ENCODE data around the gene GNG3. TPM values are rescaled to one million over a fixed set of nuclear protein-coding genes. Genes with fewer than 3 reads are reported as not detected.

Gene GNG3
- total RNA-seq, 1 donor from 2014 or later = not detected

DNA sequence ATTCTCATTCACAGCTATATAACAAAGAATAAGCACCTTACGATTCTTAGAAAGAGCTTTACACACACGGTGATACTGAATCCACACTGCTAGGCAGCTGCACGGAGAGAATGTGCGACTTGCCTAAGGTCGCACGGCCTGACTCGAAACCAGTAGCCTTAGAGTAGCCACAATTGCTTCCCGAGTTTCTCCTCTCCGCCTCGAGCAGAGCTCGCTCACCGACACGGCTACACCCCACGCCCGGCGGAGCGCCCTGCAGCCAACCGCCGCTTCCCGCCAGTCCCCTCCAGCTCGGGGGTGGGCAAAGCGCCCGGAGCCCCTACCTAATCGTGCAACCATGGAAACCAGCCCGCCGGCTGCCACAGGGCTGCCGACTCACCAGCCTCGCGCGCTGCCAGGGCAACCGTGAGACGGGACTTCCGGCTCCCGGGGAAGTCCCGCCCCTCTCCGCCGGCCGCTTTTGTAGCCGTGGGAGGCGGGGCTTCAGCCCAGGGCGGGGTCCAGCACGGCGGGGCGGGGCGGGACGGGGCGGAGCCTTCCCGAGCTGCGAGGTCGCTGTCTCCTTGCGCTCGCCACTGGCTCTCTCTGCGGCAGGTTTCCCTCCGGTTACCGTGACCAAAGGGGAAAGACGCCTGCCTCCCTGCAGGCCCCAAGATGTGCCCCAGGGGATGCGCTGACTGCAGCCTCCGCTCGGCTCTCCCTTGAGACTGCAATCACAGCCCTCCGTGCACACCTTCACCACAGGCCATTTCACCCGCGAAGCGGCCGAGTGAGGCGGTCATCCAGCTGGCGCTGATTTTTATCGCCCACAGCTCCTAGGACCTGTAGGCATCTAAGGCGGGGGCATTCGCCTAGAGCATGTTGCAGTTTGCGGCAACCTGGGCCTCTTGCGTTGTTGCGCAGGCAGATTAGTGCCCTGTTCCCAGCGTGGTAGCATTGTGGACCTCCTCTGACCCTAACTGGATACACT is 1.3 kb upstream of the GNG3 start:
- DNase-seq = peak; percentile 97
- no peaks in the 10 kb centered on the region for H3K9me3 ChIP-seq
- intact Hi-C loops (cut with DNase I) = no loop called here
- TF ChIP-seq, protein P1, sequence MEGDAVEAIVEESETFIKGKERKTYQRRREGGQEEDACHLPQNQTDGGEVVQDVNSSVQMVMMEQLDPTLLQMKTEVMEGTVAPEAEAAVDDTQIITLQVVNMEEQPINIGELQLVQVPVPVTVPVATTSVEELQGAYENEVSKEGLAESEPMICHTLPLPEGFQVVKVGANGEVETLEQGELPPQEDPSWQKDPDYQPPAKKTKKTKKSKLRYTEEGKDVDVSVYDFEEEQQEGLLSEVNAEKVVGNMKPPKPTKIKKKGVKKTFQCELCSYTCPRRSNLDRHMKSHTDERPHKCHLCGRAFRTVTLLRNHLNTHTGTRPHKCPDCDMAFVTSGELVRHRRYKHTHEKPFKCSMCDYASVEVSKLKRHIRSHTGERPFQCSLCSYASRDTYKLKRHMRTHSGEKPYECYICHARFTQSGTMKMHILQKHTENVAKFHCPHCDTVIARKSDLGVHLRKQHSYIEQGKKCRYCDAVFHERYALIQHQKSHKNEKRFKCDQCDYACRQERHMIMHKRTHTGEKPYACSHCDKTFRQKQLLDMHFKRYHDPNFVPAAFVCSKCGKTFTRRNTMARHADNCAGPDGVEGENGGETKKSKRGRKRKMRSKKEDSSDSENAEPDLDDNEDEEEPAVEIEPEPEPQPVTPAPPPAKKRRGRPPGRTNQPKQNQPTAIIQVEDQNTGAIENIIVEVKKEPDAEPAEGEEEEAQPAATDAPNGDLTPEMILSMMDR (IDR thresholded peaks at IDR 0.05) = no peak
- peaks cover 14% of the 10 kb centered on the region for H3K36me3 ChIP-seq
- H3K4me3 ChIP-seq = peak overlapping the region; percentile 90
- H3K27ac ChIP-seq = peak overlapping the region; percentile 91
- ATAC-seq = peak; percentile 93
- H3K4me1 ChIP-seq = peaks cover 35% of the 10 kb centered on the region
- H3K27me3 ChIP-seq (ENCODE audit: low read depth) = no peaks in the 10 kb centered on the region

DNA sequence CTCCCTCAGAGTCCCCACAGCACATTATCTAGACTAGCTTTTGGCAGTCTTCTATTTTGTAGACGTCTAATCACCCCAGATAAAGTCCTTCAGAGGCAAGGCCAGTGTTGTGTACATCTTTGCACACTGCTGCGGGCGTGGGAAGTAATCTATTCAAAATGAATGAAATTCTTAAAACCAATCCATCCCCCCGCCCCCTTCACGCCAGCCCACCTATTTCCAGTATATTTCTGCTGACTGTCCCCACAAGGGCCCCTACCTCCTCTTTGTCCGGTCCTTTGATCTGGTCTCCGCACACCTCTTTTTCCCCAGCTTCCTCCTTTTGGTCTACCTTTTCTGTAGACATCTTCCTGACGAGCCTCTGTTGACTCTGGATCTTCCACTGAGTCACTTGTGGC is 627 bp upstream of the GNG3 start:
- TF ChIP-seq, protein P1 (IDR thresholded peaks at IDR 0.05) = no peak
- DNase-seq (no peak), ATAC-seq (no peak)
- H3K36me3 ChIP-seq = peaks cover 15% of the 10 kb centered on the region
- H3K4me1 ChIP-seq = peaks cover 35% of the 10 kb centered on the region
- H3K27ac ChIP-seq = peak overlapping the region; percentile 91
- H3K4me3 ChIP-seq = peak overlapping the region; percentile 90
- intact Hi-C loops (cut with DNase I) = no loop called here
- H3K9me3 ChIP-seq = no peaks in the 10 kb centered on the region
- H3K27me3 ChIP-seq (ENCODE audit: low read depth) = no peaks in the 10 kb centered on the region

DNA sequence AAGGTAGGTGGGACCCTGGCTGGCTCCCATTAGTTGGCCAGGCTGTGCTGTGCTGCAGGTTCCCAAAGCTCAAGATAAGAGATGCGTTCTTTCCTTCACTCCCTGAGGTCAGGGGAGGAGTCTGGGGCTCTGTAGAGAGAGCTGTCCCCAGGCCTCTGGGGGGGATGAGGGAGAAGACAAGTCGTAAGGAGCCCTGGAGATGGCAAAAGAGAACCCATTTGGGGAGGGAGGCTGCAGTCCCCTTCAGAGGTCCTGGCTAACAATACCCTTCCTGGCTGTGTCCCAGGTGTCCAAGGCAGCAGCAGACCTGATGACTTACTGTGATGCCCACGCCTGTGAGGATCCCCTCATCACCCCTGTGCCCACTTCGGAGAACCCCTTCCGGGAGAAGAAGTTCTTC is 916 bp downstream of the GNG3 start:
- Histone ChIP-seq H3K4me1 (peaks cover 45% of the 10 kb centered on the region), H3K27me3 (ENCODE audit: low read depth) (no peaks in the 10 kb centered on the region), H3K9me3 (no peaks in the 10 kb centered on the region), H3K36me3 (peaks cover 31% of the 10 kb centered on the region), H3K4me3 (peak overlapping the region; percentile 61), H3K27ac (peak overlapping the region; percentile 95)
- TF ChIP-seq, protein P1 (IDR thresholded peaks at IDR 0.05) = no peak
- ATAC-seq (no peak), DNase-seq (no peak)
- intact Hi-C loops (cut with DNase I) = no loop called here

DNA sequence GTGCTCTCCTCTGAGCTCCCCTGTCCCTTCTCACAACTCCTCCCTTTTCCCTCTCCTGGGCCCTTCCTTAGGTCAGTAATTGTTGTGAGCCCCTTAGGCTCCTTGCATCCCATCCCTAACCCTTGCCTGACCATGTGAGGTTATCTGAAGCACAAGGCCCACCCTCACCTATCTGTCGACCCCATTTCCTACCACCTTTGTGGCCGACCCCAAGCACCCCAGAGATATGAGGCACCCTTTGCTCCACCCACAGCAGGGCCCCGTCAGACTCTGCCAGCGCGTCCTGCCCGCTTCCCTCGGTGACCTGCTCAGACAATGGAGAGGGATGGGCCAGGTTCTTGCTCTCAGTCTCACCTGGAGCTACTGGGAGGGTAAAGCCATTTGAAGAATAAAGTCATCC is 1.3 kb downstream of the GNG3 start:
- TF ChIP-seq, protein P1 (IDR thresholded peaks at IDR 0.05) = no peak
- DNase-seq = no peak
- peak overlapping the region; percentile 61 for H3K4me3 ChIP-seq
- peak overlapping the region; percentile 95 for H3K27ac ChIP-seq
- ATAC-seq = peak; percentile 1 to 7
- H3K9me3 ChIP-seq = no peaks in the 10 kb centered on the region
- intact Hi-C loops (cut with DNase I) = no loop called here
- peaks cover 35% of the 10 kb centered on the region for H3K36me3 ChIP-seq
- H3K27me3 ChIP-seq (ENCODE audit: low read depth) = no peaks in the 10 kb centered on the region
- H3K4me1 ChIP-seq = peaks cover 46% of the 10 kb centered on the region

DNA sequence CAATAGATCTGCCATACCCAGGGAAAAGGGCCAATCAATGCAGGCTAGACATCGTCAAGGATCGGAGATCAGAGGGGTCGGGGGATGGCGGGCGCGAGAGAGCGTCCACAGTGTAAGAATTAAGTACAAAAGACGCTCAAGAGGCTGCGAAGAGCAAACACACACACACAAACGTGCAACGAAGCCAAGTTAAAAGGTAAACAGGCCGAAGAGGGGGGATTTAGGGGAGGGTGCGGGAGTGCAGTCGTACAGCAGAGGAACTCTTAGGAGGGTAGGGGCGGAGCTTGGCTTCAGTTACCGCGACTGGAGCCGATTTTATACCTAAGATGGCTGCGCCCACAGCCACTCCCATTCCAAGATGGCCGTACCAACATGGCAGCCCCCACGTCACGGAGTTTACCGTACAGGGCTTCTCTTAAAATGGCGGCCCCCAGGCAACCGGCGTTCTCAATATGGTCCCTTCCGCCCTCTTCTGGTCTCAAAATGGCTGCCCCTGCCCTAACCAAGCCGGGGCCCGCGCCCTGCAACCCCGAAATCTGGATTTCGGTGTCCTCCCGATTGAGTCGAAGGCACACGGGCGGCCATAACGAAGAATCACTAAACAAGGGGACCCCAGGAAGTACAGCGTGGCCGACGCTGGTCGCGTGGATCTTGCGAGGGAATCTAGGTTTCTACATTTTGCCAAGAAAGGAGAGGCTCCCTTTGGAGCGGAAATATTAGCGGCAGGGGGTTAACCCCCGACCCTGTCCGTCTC is 1.9 kb downstream of the GNG3 start:
- Histone ChIP-seq H3K4me1 (peaks cover 46% of the 10 kb centered on the region), H3K4me3 (peak overlapping the region; percentile 61), H3K27me3 (ENCODE audit: low read depth) (no peaks in the 10 kb centered on the region), H3K36me3 (peaks cover 41% of the 10 kb centered on the region), H3K9me3 (no peaks in the 10 kb centered on the region), H3K27ac (peak overlapping the region; percentile 95)
- intact Hi-C loops (cut with DNase I) = no loop called here
- TF ChIP-seq, protein P1 (IDR thresholded peaks at IDR 0.05) = no peak
- DNase-seq = peak; percentile 99
- peak; percentile 90 to 92 for ATAC-seq
